GM12892 (cell line): Measurements from ENCODE around the gene DDX55.

Experiments
- DNase-seq: peaks from one replicate; pipeline ENCODE4 v3.0.0; 2011; ENCODE audit not compliant: insufficient read length
- FAIRE-seq: peaks from 2 replicates; lab custom pipeline; 2011; peaks lifted over from hg19 to GRCh38; lab: Jason Lieb, UNC
- POLR2A ChIP-seq: IDR thresholded peaks from 2 replicates; pipeline ENCODE4 v1.6.1; 2011; ENCODE audit warnings: low read depth, low read length, control low read depth
- POLR2AphosphoS5 ChIP-seq: IDR thresholded peaks from 2 replicates; pipeline ENCODE4 v1.6.1; 2011; ENCODE audit warnings: low read depth, low read length, control low read depth
- TAF1 ChIP-seq: IDR thresholded peaks from 2 replicates; pipeline ENCODE4 v1.6.1; 2011; ENCODE audit warnings: low read depth, mild to moderate bottlenecking, control low read depth, low read length, borderline replicate concordance

DDX55 gene

GRCh38 chr12:123655420-123655819 lies 53.5 kb downstream of the DDX55 start:
- TF ChIP-seq TAF1 (no peak), POLR2A (no peak), POLR2AphosphoS5 (no peak)
- DNase-seq (no peak), FAIRE-seq (peak; percentile 36)

GRCh38 chr12:123656392-123656791 lies 54.5 kb downstream of the DDX55 start:
- DNase-seq = no peak
- no peak for FAIRE-seq

DNA sequence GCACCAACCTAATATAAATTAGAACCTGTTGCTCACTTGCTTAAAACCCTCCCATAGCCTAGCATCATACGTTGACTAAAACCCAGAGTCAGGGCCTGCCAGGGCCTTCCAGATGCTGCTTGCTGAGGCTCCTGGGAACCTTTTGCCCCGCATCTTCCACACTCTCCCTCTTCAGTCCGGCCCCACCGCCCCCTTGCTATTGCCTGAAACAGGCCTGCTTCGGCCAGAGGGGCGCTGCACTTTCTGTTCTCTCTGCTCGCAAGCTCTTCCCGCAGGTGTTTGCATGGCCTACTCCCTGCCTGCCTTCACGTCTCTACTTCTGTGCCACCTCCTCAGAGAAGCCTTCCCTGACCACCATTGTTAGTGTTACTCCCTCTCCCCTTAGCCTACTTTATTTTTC lies 55.3 kb downstream of the DDX55 start:
- FAIRE-seq (no peak), DNase-seq (no peak)
- TF ChIP-seq POLR2A = no peak

More at GRCh38 chr12:123656392-123656791, 54.5 kb downstream of the DDX55 start:
- no peak for TF ChIP-seq TAF1
- no peak for TF ChIP-seq POLR2AphosphoS5
- TF ChIP-seq POLR2A = no peak

- TF ChIP-seq TAF1 = no peak
- TF ChIP-seq POLR2A = no peak
- no peak for TF ChIP-seq POLR2AphosphoS5
- FAIRE-seq (no peak), DNase-seq (no peak)
Measured at GRCh38 chr12:123659996-123660727, 58.3 kb downstream of the DDX55 start.

- TF ChIP-seq TAF1 = no peak
- TF ChIP-seq POLR2A = no peak
- TF ChIP-seq POLR2AphosphoS5 = no peak
- no peak for DNase-seq
- no peak for FAIRE-seq
Measured at GRCh38 chr12:123667771-123668170, 65.9 kb downstream of the DDX55 start.
